Osteoblast (primary cell): ENCODE data around the gene ZDHHC14. TPM values are rescaled to one million over a fixed set of nuclear protein-coding genes. Genes with fewer than 3 reads are reported as not detected.

Source experiments
- DNase-seq: peaks from one replicate; pipeline ENCODE4 v3.0.0; 2011; ENCODE audit warnings: low spot score, mixed read lengths; ENCODE audit not compliant: insufficient read length; ENCODE audit errors: missing footprints
- H2AFZ ChIP-seq: 2 replicates; pipeline ENCODE4 v1.6.0; 2011; ENCODE audit warnings: mild to moderate bottlenecking, low read length
- H3K27ac ChIP-seq: 2 replicates; pipeline ENCODE4 v1.5.1; 2011; ENCODE audit warnings: mild to moderate bottlenecking, low read depth, low read length, moderate library complexity
- H3K27me3 ChIP-seq: 2 replicates; pipeline ENCODE4 v1.6.0; 2012; ENCODE audit warnings: mild to moderate bottlenecking, control low read depth, inconsistent platforms, low read length, moderate library complexity; ENCODE audit not compliant: insufficient read depth
- H3K36me3 ChIP-seq: 2 replicates; pipeline ENCODE4 v1.5.1; 2011; ENCODE audit warnings: mild to moderate bottlenecking, low read length, control low read depth, moderate library complexity; ENCODE audit not compliant: insufficient read depth
- H3K4me1 ChIP-seq: 2 replicates; pipeline ENCODE4 v1.5.1; 2011; ENCODE audit warnings: mild to moderate bottlenecking, low read length, control low read depth, moderate library complexity; ENCODE audit not compliant: insufficient read depth
- H3K4me2 ChIP-seq: 2 replicates; pipeline ENCODE4 v1.6.0; 2011; ENCODE audit warnings: mild to moderate bottlenecking, low read length; ENCODE audit not compliant: insufficient read depth
- H3K4me3 ChIP-seq: fragments of 200-600 bp; sonication (generic); 3 replicates; pipeline ENCODE4 v1.5.1; 2012; ENCODE audit warnings: mild to moderate bottlenecking, low read length, inconsistent platforms; ENCODE audit not compliant: insufficient read depth
- H3K79me2 ChIP-seq: 2 replicates; pipeline ENCODE4 v1.6.0; 2012; ENCODE audit warnings: mild to moderate bottlenecking, low read length, control low read depth, inconsistent platforms; ENCODE audit not compliant: insufficient read depth
- H3K9me3 ChIP-seq: 2 replicates; pipeline ENCODE4 v1.5.1; 2011; ENCODE audit warnings: low read depth, low read length, control low read depth
- H4K20me1 ChIP-seq: 2 replicates; pipeline ENCODE4 v1.6.0; 2012; ENCODE audit warnings: mild to moderate bottlenecking, low read length, control low read depth; ENCODE audit not compliant: insufficient read depth
- total RNA-seq: library from RNA; depleted of rRNA; stranded (reverse); fragments of >200 nt; gene quantifications from 2 replicates; pipeline ENCODE4 v1.2.3, GENCODE V29; 2012
- TF ChIP-seq, protein P1 (sequence below): IDR thresholded peaks from 2 replicates; pipeline ENCODE4 v1.5.1; 2011; ENCODE audit warnings: mild to moderate bottlenecking, low read depth, low read length, moderate library complexity; ENCODE audit errors: extremely low read depth

Gene ZDHHC14
- total RNA-seq, 1 donor: 1.4 TPM

DNA sequence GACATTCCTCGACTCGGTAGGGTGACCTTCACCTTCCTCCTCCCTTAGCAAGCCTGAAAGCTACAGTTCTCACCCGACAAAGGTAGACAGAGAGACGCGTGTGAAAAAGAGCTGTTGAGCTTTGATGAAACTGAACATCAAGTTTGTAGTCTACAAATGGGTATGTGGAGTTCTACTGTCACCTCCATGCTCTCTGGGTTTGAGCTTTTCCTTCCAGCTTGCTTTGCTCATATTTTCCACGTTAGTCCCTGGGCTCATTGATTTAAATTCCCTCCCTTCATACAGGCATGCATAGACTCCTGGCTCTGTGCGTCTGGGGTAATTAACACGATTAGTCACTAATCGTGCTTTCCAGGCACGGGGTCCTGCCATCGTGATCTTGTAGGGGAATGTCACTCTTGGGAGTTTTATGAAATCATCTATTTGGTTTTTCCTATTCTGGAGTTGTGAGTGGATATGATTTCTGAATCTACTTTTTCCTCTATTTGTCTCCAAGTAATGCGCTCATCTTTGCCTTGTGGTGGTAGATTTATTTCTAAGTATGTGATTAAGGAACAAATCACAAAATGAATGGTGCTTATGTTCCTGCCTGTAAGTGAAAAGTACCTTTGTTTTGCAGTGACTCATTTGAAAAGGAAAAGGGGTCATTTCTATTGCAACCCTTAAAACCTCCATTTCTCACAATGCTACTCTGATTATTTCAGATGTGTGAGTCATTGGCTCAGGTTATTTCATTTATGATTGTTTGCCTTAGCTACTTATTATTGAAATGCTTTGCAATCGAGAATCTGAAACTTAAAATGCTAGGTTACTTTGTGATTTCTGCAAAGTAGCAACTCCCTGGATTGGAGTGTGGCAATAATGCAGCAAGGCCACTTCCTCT is 154.6 kb downstream of the ZDHHC14 start:
- Histone ChIP-seq H4K20me1 (no peaks in the 10 kb centered on the region), H3K27ac (no peak overlapping the region), H3K9me3 (no peaks in the 10 kb centered on the region), H2AFZ (no peak overlapping the region), H3K27me3 (no peaks in the 10 kb centered on the region), H3K4me2 (peak overlapping the region; percentile 9), H3K4me1 (peaks cover 4% of the 10 kb centered on the region), H3K4me3 (no peak overlapping the region), H3K36me3 (no peaks in the 10 kb centered on the region), H3K79me2 (no peaks in the 10 kb centered on the region)
- TF ChIP-seq, protein P1, sequence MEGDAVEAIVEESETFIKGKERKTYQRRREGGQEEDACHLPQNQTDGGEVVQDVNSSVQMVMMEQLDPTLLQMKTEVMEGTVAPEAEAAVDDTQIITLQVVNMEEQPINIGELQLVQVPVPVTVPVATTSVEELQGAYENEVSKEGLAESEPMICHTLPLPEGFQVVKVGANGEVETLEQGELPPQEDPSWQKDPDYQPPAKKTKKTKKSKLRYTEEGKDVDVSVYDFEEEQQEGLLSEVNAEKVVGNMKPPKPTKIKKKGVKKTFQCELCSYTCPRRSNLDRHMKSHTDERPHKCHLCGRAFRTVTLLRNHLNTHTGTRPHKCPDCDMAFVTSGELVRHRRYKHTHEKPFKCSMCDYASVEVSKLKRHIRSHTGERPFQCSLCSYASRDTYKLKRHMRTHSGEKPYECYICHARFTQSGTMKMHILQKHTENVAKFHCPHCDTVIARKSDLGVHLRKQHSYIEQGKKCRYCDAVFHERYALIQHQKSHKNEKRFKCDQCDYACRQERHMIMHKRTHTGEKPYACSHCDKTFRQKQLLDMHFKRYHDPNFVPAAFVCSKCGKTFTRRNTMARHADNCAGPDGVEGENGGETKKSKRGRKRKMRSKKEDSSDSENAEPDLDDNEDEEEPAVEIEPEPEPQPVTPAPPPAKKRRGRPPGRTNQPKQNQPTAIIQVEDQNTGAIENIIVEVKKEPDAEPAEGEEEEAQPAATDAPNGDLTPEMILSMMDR: no peak
- no peak for DNase-seq

DNA sequence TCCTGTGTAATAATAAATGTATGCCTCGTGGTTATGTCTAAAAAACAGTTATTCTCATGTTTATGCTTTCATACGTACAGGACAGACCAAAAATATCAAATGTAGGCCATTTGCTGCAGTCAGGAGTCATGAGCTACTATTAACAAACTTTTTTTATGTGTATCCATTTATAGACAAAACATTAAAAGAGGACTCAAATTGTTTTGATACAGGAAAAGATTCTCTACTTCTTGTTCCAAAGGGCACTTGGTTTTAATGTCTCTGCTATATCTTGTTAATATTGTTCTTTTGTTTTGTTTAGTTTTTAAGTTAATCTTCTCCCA is 155.2 kb downstream of the ZDHHC14 start:
- Histone ChIP-seq H3K27ac (no peak overlapping the region), H3K9me3 (no peaks in the 10 kb centered on the region), H3K4me1 (peaks cover 4% of the 10 kb centered on the region), H3K4me3 (no peak overlapping the region), H3K36me3 (no peaks in the 10 kb centered on the region), H2AFZ (no peak overlapping the region), H3K79me2 (no peaks in the 10 kb centered on the region), H4K20me1 (no peaks in the 10 kb centered on the region), H3K27me3 (no peaks in the 10 kb centered on the region), H3K4me2 (peak overlapping the region; percentile 9)
- TF ChIP-seq, protein P1: no peak
- DNase-seq: no peak

DNA sequence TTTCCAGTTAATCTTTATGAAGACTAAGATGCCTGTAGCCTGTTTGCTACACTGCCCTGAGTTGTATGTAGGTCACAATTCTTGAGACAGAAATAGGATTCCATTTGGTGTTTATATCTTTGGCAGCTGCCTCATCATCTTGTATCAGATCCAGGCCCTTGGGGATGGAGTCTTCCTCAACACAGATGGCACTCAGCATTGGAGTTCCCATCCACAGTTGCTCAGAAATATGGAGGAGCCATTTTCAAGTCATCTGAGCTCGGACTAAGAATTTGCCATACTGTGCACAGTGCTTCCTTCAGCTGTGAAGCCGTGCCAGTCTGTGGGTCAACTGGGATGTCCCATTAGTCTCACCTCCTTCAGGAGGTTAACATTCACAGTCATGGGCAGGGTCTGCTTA is 156.6 kb downstream of the ZDHHC14 start:
- Histone ChIP-seq H2AFZ (no peak overlapping the region), H3K27ac (no peak overlapping the region), H3K79me2 (no peaks in the 10 kb centered on the region), H3K36me3 (no peaks in the 10 kb centered on the region), H3K9me3 (no peaks in the 10 kb centered on the region), H3K27me3 (no peaks in the 10 kb centered on the region), H4K20me1 (no peaks in the 10 kb centered on the region), H3K4me3 (no peak overlapping the region), H3K4me1 (peaks cover 4% of the 10 kb centered on the region), H3K4me2 (no peak overlapping the region)
- TF ChIP-seq, protein P1: no peak
- no peak for DNase-seq

DNA sequence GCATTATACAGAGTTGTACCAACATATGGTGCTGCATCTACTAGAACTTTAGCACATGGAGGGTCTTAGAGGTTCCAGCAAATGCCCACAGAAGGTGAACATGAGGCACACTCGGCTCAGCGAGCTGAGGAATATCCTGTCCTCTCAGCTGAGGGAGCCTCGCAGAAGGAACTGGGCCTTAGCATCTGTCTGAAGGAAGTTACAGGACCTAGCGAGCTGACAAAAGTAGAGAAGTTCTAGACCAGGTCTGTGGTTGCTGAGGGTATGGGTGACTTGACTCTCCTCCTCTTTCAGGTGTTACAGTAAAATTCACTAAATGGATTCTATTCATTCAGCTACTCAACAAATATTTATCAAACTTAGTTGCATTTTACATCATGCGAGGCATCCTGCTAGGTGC is 157.2 kb downstream of the ZDHHC14 start:
- no peak overlapping the region for H3K4me2 ChIP-seq
- H3K79me2 ChIP-seq: no peaks in the 10 kb centered on the region
- H4K20me1 ChIP-seq: no peaks in the 10 kb centered on the region
- no peaks in the 10 kb centered on the region for H3K27me3 ChIP-seq
- no peak overlapping the region for H2AFZ ChIP-seq
- peaks cover 4% of the 10 kb centered on the region for H3K4me1 ChIP-seq
- no peaks in the 10 kb centered on the region for H3K9me3 ChIP-seq
- no peak for DNase-seq
- H3K4me3 ChIP-seq: no peak overlapping the region
- H3K27ac ChIP-seq: no peak overlapping the region
- TF ChIP-seq, protein P1: no peak
- H3K36me3 ChIP-seq: no peaks in the 10 kb centered on the region
